Hematopoietic multipotent progenitor cell (in vitro differentiated cells): ENCODE data around the gene FGD5. TPM values are rescaled to one million over a fixed set of nuclear protein-coding genes. Genes with fewer than 3 reads are reported as not detected.

Experiments
- DNase-seq, 3 donors: peaks; one replicate each; pipeline ENCODE4 v3.0.0-alpha.2; 2011 to 2015; ENCODE audit warnings: low read depth in 2 of 3, low spot score in 2 of 3
- total RNA-seq: library from RNA; depleted of rRNA; stranded (reverse); fragments of >200 nt; gene quantifications from one replicate; pipeline ENCODE4 v1.2.3, GENCODE V29; 2012

The FGD5 gene
- total RNA-seq, 1 donor, result 21.8 TPM

GRCh38 chr3:14949126-14949525 is 130.4 kb downstream of the FGD5 start:
- no peak for DNase-seq

- DNase-seq, result peak in 2 of 3 donors; percentile 10 to 21
These were observed 131.5 kb downstream of the FGD5 start for GRCh38 chr3:14950274-14950673.

- no peak for DNase-seq
These were observed 138.4 kb downstream of the FGD5 start for GRCh38 chr3:14957153-14957552.

GRCh38 chr3:14957925-14958324 is 139.2 kb downstream of the FGD5 start:
- DNase-seq, result no peak

- peak in 2 of 3 donors; percentile 21 to 25 for DNase-seq
These were observed 140.7 kb downstream of the FGD5 start for GRCh38 chr3:14959359-14959943.

- no peak for DNase-seq
These were observed 144.0 kb downstream of the FGD5 start for GRCh38 chr3:14962762-14963161.

GRCh38 chr3:14967285-14967684 is 148.5 kb downstream of the FGD5 start:
- DNase-seq, result no peak

GRCh38 chr3:14969671-14970070 is 150.9 kb downstream of the FGD5 start:
- no peak for DNase-seq

- DNase-seq, result no peak
These were observed 157.6 kb downstream of the FGD5 start for GRCh38 chr3:14976317-14976716.

- peak in 2 of 3 donors; percentile 20 to 60 for DNase-seq
These were observed 161.9 kb downstream of the FGD5 start for GRCh38 chr3:14980689-14981088.

Other genes starting within 250 kb of the FGD5 start
- 9.7 TPM for gene CCDC174, start 167.2 kb upstream of the FGD5 start, total RNA-seq
- gene C3orf20, start 143.8 kb upstream of the FGD5 start, total RNA-seq, result under 0.01 TPM
- 36.6 TPM for gene NR2C2, start 128.6 kb downstream of the FGD5 start, total RNA-seq
- gene MRPS25, start 246.4 kb downstream of the FGD5 start, total RNA-seq, result 21.3 TPM